Measurements from ENCODE around the gene AIRE. TPM values are rescaled to one million over a fixed set of nuclear protein-coding genes. Genes with fewer than 3 reads are reported as not detected.

Gene AIRE
- total and polyA plus RNA-seq, 2 donors (not counting 1 experiment from before 2014, with no cell fraction given) = not detected

DNA sequence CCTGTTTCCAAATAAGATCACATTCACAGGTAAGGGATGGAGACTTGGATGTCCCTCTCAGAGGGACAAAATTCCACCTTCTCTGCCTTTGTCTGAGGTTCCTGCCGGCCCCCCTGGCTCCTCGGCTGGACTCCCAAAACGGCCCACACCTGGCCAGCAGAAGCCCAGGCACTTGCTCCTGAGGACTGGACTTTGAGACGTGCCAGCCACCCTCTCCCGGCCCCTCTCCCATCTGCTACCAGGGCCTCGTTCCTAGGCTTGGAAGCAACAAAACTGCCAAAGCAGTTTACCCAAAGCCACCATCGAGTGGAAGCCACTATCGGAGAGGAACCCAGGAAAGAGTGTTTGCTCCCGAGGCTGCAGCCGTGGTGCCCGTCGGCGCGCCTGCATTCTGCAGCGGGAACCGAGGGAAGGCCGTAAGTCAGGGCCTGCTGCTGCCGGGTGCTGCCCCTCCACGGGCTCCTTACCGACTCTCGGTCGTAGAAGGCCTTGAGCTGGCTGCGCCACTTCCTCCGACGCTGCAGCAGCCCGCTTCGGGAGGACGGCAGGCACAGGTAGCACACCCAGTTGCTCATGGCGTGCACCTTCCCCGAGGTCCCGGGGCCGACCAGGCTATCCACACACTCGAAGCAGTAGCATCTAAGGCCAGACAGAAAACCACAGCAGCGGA is 27.5 kb upstream of the AIRE start:
- DNase-seq (ENCODE audit: low read depth in 2 of 2) = no peak

GRCh38 chr21:44259082-44259705 is 26.5 kb upstream of the AIRE start:
- H3K79me2 ChIP-seq (ENCODE audit: control insufficient read depth, insufficient read depth, low read length) = no peaks in the 10 kb centered on the region
- H3K4me1 ChIP-seq (ENCODE audit: control insufficient read depth, extremely low read depth, insufficient read depth, low read length) = no peaks in the 10 kb centered on the region
- H4K20me1 ChIP-seq (ENCODE audit: control insufficient read depth, extremely low read depth, insufficient read depth, low read length) = no peaks in the 10 kb centered on the region
- no peak overlapping the region for H3K4me3 ChIP-seq (replicated peaks in 1 of 4; ENCODE audit: control extremely low read depth in 1 of 4, insufficient read depth in 1 of 4, low read depth in 3 of 4, low read length in 4 of 4)
- no peaks in the 10 kb centered on the region for H3K9me3 ChIP-seq (ENCODE audit: control insufficient read depth, insufficient read depth, low read depth, low read length)
- no peak overlapping the region for H2AFZ ChIP-seq (ENCODE audit: low read length)
- TF ChIP-seq EZH2 (IDR thresholded peaks at IDR 0.05; ENCODE audit: low read length, missing control alignments) (no peak), CTCF (conservative IDR thresholded peaks at IDR 0.05 in 1 of 2, IDR thresholded peaks at IDR 0.05 in 1 of 2; ENCODE audit: low read depth in 1 of 2, low read length in 2 of 2) (no peak)
- no peak overlapping the region for H3K4me2 ChIP-seq (ENCODE audit: extremely low read depth, insufficient read depth, low read length)
- no peaks in the 10 kb centered on the region for H3K36me3 ChIP-seq (ENCODE audit: control insufficient read depth, insufficient read depth, low read length)
- no peak overlapping the region for H3K9ac ChIP-seq (ENCODE audit: insufficient read depth, low read length)
- peaks cover 2% of the 10 kb centered on the region for H3K27me3 ChIP-seq (ENCODE audit: control insufficient read depth, insufficient read depth, low read length)
- H3K27ac ChIP-seq (ENCODE audit: insufficient read depth, low read length) = no peak overlapping the region
- DNase-seq (ENCODE audit: low read depth in 2 of 2) = peak; percentile 8 to 23

More for the DNA sequence above, 27.5 kb upstream of the AIRE start:
- TF ChIP-seq EZH2 (IDR thresholded peaks at IDR 0.05; ENCODE audit: low read length, missing control alignments) = no peak
- TF ChIP-seq CTCF (conservative IDR thresholded peaks at IDR 0.05 in 1 of 2, IDR thresholded peaks at IDR 0.05 in 1 of 2; ENCODE audit: low read depth in 1 of 2, low read length in 2 of 2) = no peak
- H3K27ac ChIP-seq (ENCODE audit: insufficient read depth, low read length) = no peak overlapping the region
- no peak overlapping the region for H2AFZ ChIP-seq (ENCODE audit: low read length)
- no peak overlapping the region for H3K9ac ChIP-seq (ENCODE audit: insufficient read depth, low read length)
- H3K27me3 ChIP-seq (ENCODE audit: control insufficient read depth, insufficient read depth, low read length) = peaks cover 4% of the 10 kb centered on the region
- no peak overlapping the region for H3K4me3 ChIP-seq (replicated peaks in 1 of 4; ENCODE audit: control extremely low read depth in 1 of 4, insufficient read depth in 1 of 4, low read depth in 3 of 4, low read length in 4 of 4)
- H4K20me1 ChIP-seq (ENCODE audit: control insufficient read depth, extremely low read depth, insufficient read depth, low read length) = no peaks in the 10 kb centered on the region
- no peaks in the 10 kb centered on the region for H3K79me2 ChIP-seq (ENCODE audit: control insufficient read depth, insufficient read depth, low read length)
- H3K36me3 ChIP-seq (ENCODE audit: control insufficient read depth, insufficient read depth, low read length) = no peaks in the 10 kb centered on the region
- no peak overlapping the region for H3K4me2 ChIP-seq (ENCODE audit: extremely low read depth, insufficient read depth, low read length)
- no peaks in the 10 kb centered on the region for H3K9me3 ChIP-seq (ENCODE audit: control insufficient read depth, insufficient read depth, low read depth, low read length)
- H3K4me1 ChIP-seq (ENCODE audit: control insufficient read depth, extremely low read depth, insufficient read depth, low read length) = no peaks in the 10 kb centered on the region

GRCh38 chr21:44260066-44260465 is 25.6 kb upstream of the AIRE start:
- Histone ChIP-seq H3K4me1 (ENCODE audit: control insufficient read depth, extremely low read depth, insufficient read depth, low read length) (no peaks in the 10 kb centered on the region), H3K79me2 (ENCODE audit: control insufficient read depth, insufficient read depth, low read length) (no peaks in the 10 kb centered on the region), H3K36me3 (ENCODE audit: control insufficient read depth, insufficient read depth, low read length) (no peaks in the 10 kb centered on the region), H3K9ac (ENCODE audit: insufficient read depth, low read length) (no peak overlapping the region), H3K27ac (ENCODE audit: insufficient read depth, low read length) (no peak overlapping the region), H3K9me3 (ENCODE audit: control insufficient read depth, insufficient read depth, low read depth, low read length) (no peaks in the 10 kb centered on the region), H4K20me1 (ENCODE audit: control insufficient read depth, extremely low read depth, insufficient read depth, low read length) (no peaks in the 10 kb centered on the region), H2AFZ (ENCODE audit: low read length) (no peak overlapping the region), H3K4me3 (replicated peaks in 1 of 4; ENCODE audit: control extremely low read depth in 1 of 4, insufficient read depth in 1 of 4, low read depth in 3 of 4, low read length in 4 of 4) (no peak overlapping the region), H3K4me2 (ENCODE audit: extremely low read depth, insufficient read depth, low read length) (no peak overlapping the region), H3K27me3 (ENCODE audit: control insufficient read depth, insufficient read depth, low read length) (peaks cover 2% of the 10 kb centered on the region)
- TF ChIP-seq EZH2 (IDR thresholded peaks at IDR 0.05; ENCODE audit: low read length, missing control alignments) (no peak), CTCF (conservative IDR thresholded peaks at IDR 0.05 in 1 of 2, IDR thresholded peaks at IDR 0.05 in 1 of 2; ENCODE audit: low read depth in 1 of 2, low read length in 2 of 2) (no peak)
- no peak for DNase-seq (ENCODE audit: low read depth in 2 of 2)

Measured in fibroblast of lung (primary cell).